ENCODE measurements around the gene STAG1.

DNA sequence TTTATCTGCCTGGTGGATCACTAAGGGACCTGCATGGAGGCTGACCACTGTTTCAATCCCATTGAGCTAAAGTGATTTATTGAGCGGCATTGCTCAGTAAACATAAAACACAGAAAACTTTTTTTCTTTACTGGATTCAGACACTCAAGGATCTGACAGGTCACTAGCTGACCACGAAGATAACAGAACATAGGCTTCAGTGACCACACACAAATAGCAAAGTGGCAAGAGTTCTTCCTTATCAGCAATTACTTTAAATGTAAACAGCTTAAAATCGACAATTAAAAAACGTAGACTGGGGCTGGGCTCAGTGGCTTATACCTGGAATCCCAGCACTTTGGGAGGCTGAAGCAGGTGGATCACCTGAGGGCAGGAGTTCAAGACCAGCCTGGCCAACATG is 48.7 kb downstream of the STAG1 start:
- TF ChIP-seq, protein P1, sequence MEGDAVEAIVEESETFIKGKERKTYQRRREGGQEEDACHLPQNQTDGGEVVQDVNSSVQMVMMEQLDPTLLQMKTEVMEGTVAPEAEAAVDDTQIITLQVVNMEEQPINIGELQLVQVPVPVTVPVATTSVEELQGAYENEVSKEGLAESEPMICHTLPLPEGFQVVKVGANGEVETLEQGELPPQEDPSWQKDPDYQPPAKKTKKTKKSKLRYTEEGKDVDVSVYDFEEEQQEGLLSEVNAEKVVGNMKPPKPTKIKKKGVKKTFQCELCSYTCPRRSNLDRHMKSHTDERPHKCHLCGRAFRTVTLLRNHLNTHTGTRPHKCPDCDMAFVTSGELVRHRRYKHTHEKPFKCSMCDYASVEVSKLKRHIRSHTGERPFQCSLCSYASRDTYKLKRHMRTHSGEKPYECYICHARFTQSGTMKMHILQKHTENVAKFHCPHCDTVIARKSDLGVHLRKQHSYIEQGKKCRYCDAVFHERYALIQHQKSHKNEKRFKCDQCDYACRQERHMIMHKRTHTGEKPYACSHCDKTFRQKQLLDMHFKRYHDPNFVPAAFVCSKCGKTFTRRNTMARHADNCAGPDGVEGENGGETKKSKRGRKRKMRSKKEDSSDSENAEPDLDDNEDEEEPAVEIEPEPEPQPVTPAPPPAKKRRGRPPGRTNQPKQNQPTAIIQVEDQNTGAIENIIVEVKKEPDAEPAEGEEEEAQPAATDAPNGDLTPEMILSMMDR (IDR thresholded peaks at IDR 0.05): no peak
- no peak for TF ChIP-seq POLR2A (IDR thresholded peaks at IDR 0.05)
